ENCODE results near the gene TDP1.
"Not testable (repeated sequence)": the region's sequence is repeated elsewhere in the genome, so short reads cannot be mapped to it uniquely, and the experiment has no call there.

The TDP1 gene

GRCh38 chr14:90023176-90023896, 67.6 kb downstream of the TDP1 start:
- no peak overlapping the region for H3K4me3 ChIP-seq (ENCODE audit: low read depth, low read length)
- no peak for TF ChIP-seq CTCF (IDR thresholded peaks at IDR 0.05; ENCODE audit: borderline replicate concordance, insufficient read depth, low read depth, low read length)

- no peak overlapping the region for H3K4me3 ChIP-seq (ENCODE audit: low read depth, low read length)
- no peak for TF ChIP-seq CTCF (IDR thresholded peaks at IDR 0.05; ENCODE audit: borderline replicate concordance, insufficient read depth, low read depth, low read length)
Measured at GRCh38 chr14:90024910-90025309, 69.2 kb downstream of the TDP1 start.

GRCh38 chr14:90026608-90027007, 70.9 kb downstream of the TDP1 start:
- not testable (repeated sequence) for H3K4me3 ChIP-seq (ENCODE audit: low read depth, low read length)

- no peak for TF ChIP-seq CTCF (IDR thresholded peaks at IDR 0.05; ENCODE audit: borderline replicate concordance, insufficient read depth, low read depth, low read length)
Measured at GRCh38 chr14:90027842-90028241, 72.1 kb downstream of the TDP1 start.

GRCh38 chr14:90034156-90034555, 78.4 kb downstream of the TDP1 start:
- no peak overlapping the region for H3K4me3 ChIP-seq (ENCODE audit: low read depth, low read length)
- no peak for TF ChIP-seq CTCF (IDR thresholded peaks at IDR 0.05; ENCODE audit: borderline replicate concordance, insufficient read depth, low read depth, low read length)

More at GRCh38 chr14:90027842-90028241, 72.1 kb downstream of the TDP1 start:
- no peak overlapping the region for H3K4me3 ChIP-seq (ENCODE audit: low read depth, low read length)

- no peak overlapping the region for H3K4me3 ChIP-seq (ENCODE audit: low read depth, low read length)
- TF ChIP-seq CTCF (IDR thresholded peaks at IDR 0.05; ENCODE audit: borderline replicate concordance, insufficient read depth, low read depth, low read length) = no peak
Measured at GRCh38 chr14:90034835-90035525, 79.3 kb downstream of the TDP1 start.

- no peak overlapping the region for H3K4me3 ChIP-seq (ENCODE audit: low read depth, low read length)
- no peak for TF ChIP-seq CTCF (IDR thresholded peaks at IDR 0.05; ENCODE audit: borderline replicate concordance, insufficient read depth, low read depth, low read length)
Measured at GRCh38 chr14:90039253-90040010, 83.7 kb downstream of the TDP1 start.

Data from GM12875 (cell line).